ENCODE measurements around the gene ARHGEF28.

ARHGEF28 gene

DNA sequence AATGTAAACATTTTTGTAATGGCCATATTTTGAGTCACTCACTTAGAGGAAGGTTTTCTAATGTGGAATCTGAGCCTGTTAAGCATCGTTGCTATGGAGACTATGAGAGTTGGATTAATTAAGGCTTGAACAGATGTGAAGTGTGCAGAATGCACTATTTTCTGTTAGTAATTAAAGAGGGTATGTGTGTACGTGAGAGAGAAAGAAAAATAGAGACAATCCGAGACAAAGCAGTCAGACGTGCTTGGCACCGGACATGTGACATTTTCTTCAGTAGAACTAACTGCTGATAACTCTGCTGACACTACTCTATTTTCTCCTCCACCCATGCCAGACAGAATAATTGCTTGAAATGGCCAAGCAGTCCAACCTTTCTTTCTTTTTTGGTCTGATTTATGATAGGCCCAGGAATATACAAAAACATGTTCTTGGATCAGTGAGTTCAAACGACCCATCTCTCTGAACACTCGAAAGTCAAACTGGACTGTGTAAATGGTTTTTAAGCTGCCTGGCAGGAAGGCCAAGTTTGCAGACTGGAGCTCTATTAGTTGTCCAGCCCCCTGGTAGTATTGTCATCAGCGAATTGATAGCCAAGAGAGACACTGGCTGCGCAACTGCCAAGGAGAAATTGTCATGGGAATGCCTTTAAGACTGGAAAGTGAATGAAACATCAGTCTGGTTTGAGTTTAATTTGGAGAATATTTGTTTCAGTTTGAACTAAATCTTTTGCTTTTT is 322.1 kb downstream of the ARHGEF28 start:
- Histone ChIP-seq H3K4ac (ENCODE audit: low read depth, low read length) (no peak overlapping the region), H3K79me1 (ENCODE audit: low read length) (no peaks in the 10 kb centered on the region), H4K5ac (ENCODE audit: low read length) (no peak overlapping the region), H3K56ac (ENCODE audit: low read length) (no peak overlapping the region), H3K4me2 (ENCODE audit: low read length) (no peak overlapping the region), H3K18ac (ENCODE audit: low read length) (no peak overlapping the region), H2BK5ac (ENCODE audit: low read length) (no peak overlapping the region), H4K8ac (ENCODE audit: low read depth, low read length) (no peak overlapping the region), H3K4me1 (ENCODE audit: control insufficient read depth, low read depth, low read length) (no peaks in the 10 kb centered on the region), H2AK5ac (ENCODE audit: low read length) (no peak overlapping the region), H2BK15ac (replicated peaks; ENCODE audit: low read depth) (no peak overlapping the region), H3K23ac (ENCODE audit: low read length) (no peak overlapping the region), H3K27ac (ENCODE audit: low read depth, low read length) (no peak overlapping the region), H3K79me2 (ENCODE audit: control insufficient read depth, insufficient read depth, low read length) (no peaks in the 10 kb centered on the region), H2BK120ac (ENCODE audit: low read depth, low read length) (no peak overlapping the region), H3K27me3 (ENCODE audit: insufficient read depth, low read length, poor library complexity) (no peaks in the 10 kb centered on the region), H3K9ac (ENCODE audit: low read length) (no peak overlapping the region), H3K36me3 (ENCODE audit: control insufficient read depth, insufficient read depth, low read length) (no peaks in the 10 kb centered on the region), H3K4me3 (ENCODE audit: low read length) (no peak overlapping the region)
- WGBS (ENCODE audit: extremely low coverage, insufficient coverage, low lambda C conversion rate) = 100% methylated on average over 1 of the region's 9 CpGs
- no peak for DNase-seq

DNA sequence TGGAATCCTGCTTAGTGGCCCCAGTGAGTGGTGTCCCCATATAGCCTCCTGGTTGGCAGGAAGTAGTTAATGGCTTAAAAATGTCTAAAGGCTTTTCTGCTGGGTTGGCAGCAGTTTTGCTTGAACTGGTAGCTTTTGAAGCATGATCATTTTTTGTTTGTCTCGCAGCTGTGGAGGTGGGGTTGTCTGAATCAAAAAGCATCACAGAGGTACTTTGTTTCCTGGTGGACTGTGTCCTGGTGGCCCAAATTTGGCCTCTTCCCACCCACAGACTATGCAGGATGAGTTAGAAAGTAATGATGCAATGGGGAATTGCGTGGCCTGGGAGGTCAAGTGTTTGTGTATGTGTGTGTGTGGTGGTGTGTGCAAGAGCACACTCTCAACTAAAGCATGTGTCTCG is 322.7 kb downstream of the ARHGEF28 start:
- Histone ChIP-seq H2BK120ac (ENCODE audit: low read depth, low read length) (no peak overlapping the region), H3K36me3 (ENCODE audit: control insufficient read depth, insufficient read depth, low read length) (no peaks in the 10 kb centered on the region), H3K27ac (ENCODE audit: low read depth, low read length) (no peak overlapping the region), H2BK15ac (replicated peaks; ENCODE audit: low read depth) (no peak overlapping the region), H3K23ac (ENCODE audit: low read length) (no peak overlapping the region), H3K4me3 (ENCODE audit: low read length) (no peak overlapping the region), H3K4ac (ENCODE audit: low read depth, low read length) (no peak overlapping the region), H3K9ac (ENCODE audit: low read length) (no peak overlapping the region), H3K79me2 (ENCODE audit: control insufficient read depth, insufficient read depth, low read length) (no peaks in the 10 kb centered on the region), H2AK5ac (ENCODE audit: low read length) (no peak overlapping the region), H3K4me2 (ENCODE audit: low read length) (no peak overlapping the region), H3K4me1 (ENCODE audit: control insufficient read depth, low read depth, low read length) (no peaks in the 10 kb centered on the region), H4K5ac (ENCODE audit: low read length) (no peak overlapping the region), H3K56ac (ENCODE audit: low read length) (no peak overlapping the region), H2BK5ac (ENCODE audit: low read length) (no peak overlapping the region), H4K8ac (ENCODE audit: low read depth, low read length) (no peak overlapping the region), H3K27me3 (ENCODE audit: insufficient read depth, low read length, poor library complexity) (no peaks in the 10 kb centered on the region), H3K18ac (ENCODE audit: low read length) (no peak overlapping the region), H3K79me1 (ENCODE audit: low read length) (no peaks in the 10 kb centered on the region)
- no peak for DNase-seq
- WGBS (ENCODE audit: extremely low coverage, insufficient coverage, low lambda C conversion rate) = no CpG with 5 or more reads among the region's 3 CpGs

DNA sequence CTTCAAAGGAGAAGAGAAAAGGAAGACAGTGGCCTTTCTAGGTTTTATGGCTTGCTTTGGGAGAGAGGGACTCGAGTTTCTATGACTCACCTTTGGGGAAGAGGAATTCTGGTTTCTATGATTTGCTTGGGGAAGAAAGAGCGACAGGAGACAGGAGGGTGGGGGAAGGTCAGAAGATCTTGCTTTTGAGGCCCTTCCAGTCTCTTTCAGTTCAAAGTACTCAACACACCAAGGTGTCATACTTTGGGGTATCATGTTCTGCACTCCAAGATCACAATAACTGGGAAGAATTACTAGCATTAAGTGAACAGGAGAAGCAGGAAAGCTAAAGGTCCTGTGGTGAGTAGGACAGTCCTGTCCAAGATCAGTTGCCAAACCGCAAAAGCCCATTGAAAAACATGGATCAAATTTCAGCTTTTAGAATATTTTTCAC is 324.5 kb downstream of the ARHGEF28 start:
- Histone ChIP-seq H3K4me3 (ENCODE audit: low read length) (no peak overlapping the region), H3K79me2 (ENCODE audit: control insufficient read depth, insufficient read depth, low read length) (no peaks in the 10 kb centered on the region), H3K27ac (ENCODE audit: low read depth, low read length) (no peak overlapping the region), H3K4me2 (ENCODE audit: low read length) (no peak overlapping the region), H3K4me1 (ENCODE audit: control insufficient read depth, low read depth, low read length) (no peaks in the 10 kb centered on the region), H3K18ac (ENCODE audit: low read length) (no peak overlapping the region), H3K4ac (ENCODE audit: low read depth, low read length) (no peak overlapping the region), H2BK120ac (ENCODE audit: low read depth, low read length) (no peak overlapping the region), H2BK15ac (replicated peaks; ENCODE audit: low read depth) (no peak overlapping the region), H3K27me3 (ENCODE audit: insufficient read depth, low read length, poor library complexity) (no peaks in the 10 kb centered on the region), H3K36me3 (ENCODE audit: control insufficient read depth, insufficient read depth, low read length) (no peaks in the 10 kb centered on the region), H2AK5ac (ENCODE audit: low read length) (no peak overlapping the region), H4K5ac (ENCODE audit: low read length) (no peak overlapping the region), H2BK5ac (ENCODE audit: low read length) (no peak overlapping the region), H3K23ac (ENCODE audit: low read length) (no peak overlapping the region), H3K9ac (ENCODE audit: low read length) (no peak overlapping the region), H4K8ac (ENCODE audit: low read depth, low read length) (no peak overlapping the region), H3K79me1 (ENCODE audit: low read length) (no peaks in the 10 kb centered on the region), H3K56ac (ENCODE audit: low read length) (no peak overlapping the region)
- no peak for DNase-seq
- WGBS (ENCODE audit: extremely low coverage, insufficient coverage, low lambda C conversion rate) = no CpG with 5 or more reads among the region's 3 CpGs

DNA sequence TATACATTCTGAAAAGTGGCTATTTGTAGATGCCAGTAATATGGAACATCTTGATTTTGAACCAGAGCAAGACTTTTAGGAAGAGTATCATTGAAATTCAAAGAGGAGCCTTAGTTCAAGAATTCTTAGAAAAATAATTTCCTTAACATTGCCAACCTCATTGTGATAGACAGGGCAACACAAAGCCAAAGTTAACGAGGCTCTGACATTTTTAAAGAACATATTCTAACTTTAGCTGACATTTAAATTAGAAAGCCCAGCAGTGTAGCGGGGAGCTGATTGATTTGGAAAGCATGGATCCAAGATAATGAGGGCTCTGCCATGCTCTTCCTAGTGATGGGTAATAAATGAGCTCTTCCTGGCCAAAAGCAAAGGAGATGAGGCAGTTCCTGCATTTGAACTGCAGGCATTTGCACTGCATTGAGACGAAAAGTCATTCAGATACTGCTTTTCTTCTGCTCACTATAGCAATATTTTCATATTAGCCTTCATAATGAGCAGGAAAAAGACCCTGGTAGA is 325.0 kb downstream of the ARHGEF28 start:
- no peaks in the 10 kb centered on the region for H3K79me2 ChIP-seq (ENCODE audit: control insufficient read depth, insufficient read depth, low read length)
- no peak overlapping the region for H3K4ac ChIP-seq (ENCODE audit: low read depth, low read length)
- H3K27me3 ChIP-seq (ENCODE audit: insufficient read depth, low read length, poor library complexity) = no peaks in the 10 kb centered on the region
- no peak overlapping the region for H3K9ac ChIP-seq (ENCODE audit: low read length)
- no peak overlapping the region for H3K56ac ChIP-seq (ENCODE audit: low read length)
- H3K18ac ChIP-seq (ENCODE audit: low read length) = no peak overlapping the region
- H3K4me3 ChIP-seq (ENCODE audit: low read length) = no peak overlapping the region
- no CpG with 5 or more reads among the region's 3 CpGs for WGBS (ENCODE audit: extremely low coverage, insufficient coverage, low lambda C conversion rate)
- no peak overlapping the region for H2BK15ac ChIP-seq (replicated peaks; ENCODE audit: low read depth)
- no peak overlapping the region for H2AK5ac ChIP-seq (ENCODE audit: low read length)
- no peak overlapping the region for H4K5ac ChIP-seq (ENCODE audit: low read length)
- H3K23ac ChIP-seq (ENCODE audit: low read length) = no peak overlapping the region
- H2BK120ac ChIP-seq (ENCODE audit: low read depth, low read length) = no peak overlapping the region
- H3K4me1 ChIP-seq (ENCODE audit: control insufficient read depth, low read depth, low read length) = no peaks in the 10 kb centered on the region
- H3K79me1 ChIP-seq (ENCODE audit: low read length) = no peaks in the 10 kb centered on the region
- H2BK5ac ChIP-seq (ENCODE audit: low read length) = no peak overlapping the region
- no peak for DNase-seq
- H3K4me2 ChIP-seq (ENCODE audit: low read length) = no peak overlapping the region
- no peak overlapping the region for H3K27ac ChIP-seq (ENCODE audit: low read depth, low read length)
- no peaks in the 10 kb centered on the region for H3K36me3 ChIP-seq (ENCODE audit: control insufficient read depth, insufficient read depth, low read length)
- no peak overlapping the region for H4K8ac ChIP-seq (ENCODE audit: low read depth, low read length)

DNA sequence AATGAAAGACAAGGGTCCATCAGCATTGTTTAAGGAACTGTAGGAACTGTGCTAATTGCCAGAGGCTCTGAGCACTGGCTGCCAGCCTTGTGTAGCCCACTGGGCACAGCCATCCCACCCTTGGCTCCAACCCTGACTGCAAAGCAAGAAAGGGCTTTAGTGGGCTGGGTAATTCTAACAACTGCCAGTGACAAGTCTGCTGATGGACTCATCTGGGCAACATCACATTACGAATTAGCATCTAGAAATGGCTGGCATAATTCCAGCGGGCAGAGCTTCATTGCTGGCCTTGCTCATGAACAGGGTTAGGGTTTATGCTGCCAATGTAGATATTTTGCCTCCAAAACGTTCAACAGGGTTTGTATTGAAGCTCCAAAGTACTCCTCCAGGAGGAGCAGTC is 326.9 kb downstream of the ARHGEF28 start:
- Histone ChIP-seq H3K4me3 (ENCODE audit: low read length) (no peak overlapping the region), H2BK15ac (replicated peaks; ENCODE audit: low read depth) (no peak overlapping the region), H2BK5ac (ENCODE audit: low read length) (no peak overlapping the region), H3K56ac (ENCODE audit: low read length) (no peak overlapping the region), H4K8ac (ENCODE audit: low read depth, low read length) (no peak overlapping the region), H3K79me2 (ENCODE audit: control insufficient read depth, insufficient read depth, low read length) (no peaks in the 10 kb centered on the region), H3K18ac (ENCODE audit: low read length) (no peak overlapping the region), H3K27me3 (ENCODE audit: insufficient read depth, low read length, poor library complexity) (no peaks in the 10 kb centered on the region), H3K9ac (ENCODE audit: low read length) (no peak overlapping the region), H3K4me1 (ENCODE audit: control insufficient read depth, low read depth, low read length) (no peaks in the 10 kb centered on the region), H3K79me1 (ENCODE audit: low read length) (no peaks in the 10 kb centered on the region), H3K27ac (ENCODE audit: low read depth, low read length) (no peak overlapping the region), H3K23ac (ENCODE audit: low read length) (no peak overlapping the region), H2AK5ac (ENCODE audit: low read length) (no peak overlapping the region), H3K4ac (ENCODE audit: low read depth, low read length) (no peak overlapping the region), H3K36me3 (ENCODE audit: control insufficient read depth, insufficient read depth, low read length) (no peaks in the 10 kb centered on the region), H4K5ac (ENCODE audit: low read length) (no peak overlapping the region), H2BK120ac (ENCODE audit: low read depth, low read length) (no peak overlapping the region), H3K4me2 (ENCODE audit: low read length) (no peak overlapping the region)
- no peak for DNase-seq
- no CpG with 5 or more reads among the region's 3 CpGs for WGBS (ENCODE audit: extremely low coverage, insufficient coverage, low lambda C conversion rate)

DNA sequence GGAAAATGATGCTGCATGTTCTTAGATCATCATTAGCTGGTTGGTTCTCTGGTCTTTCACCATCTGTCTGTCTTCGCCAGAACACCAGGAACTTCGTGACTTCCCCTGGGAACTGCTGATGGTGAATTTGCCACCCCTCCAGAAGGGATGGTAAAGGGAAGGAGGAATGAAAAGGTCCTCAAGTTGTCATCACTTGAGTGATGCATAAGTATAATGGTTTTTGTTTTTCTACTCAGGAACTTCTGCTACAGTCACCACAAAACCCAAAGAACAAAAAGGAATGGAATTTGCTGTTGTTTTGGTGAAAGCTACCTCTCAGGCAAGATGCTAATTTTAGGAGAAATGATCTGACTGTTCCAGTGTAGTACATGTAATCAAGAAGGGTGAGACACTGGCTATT is 328.4 kb downstream of the ARHGEF28 start:
- Histone ChIP-seq H3K56ac (ENCODE audit: low read length) (no peak overlapping the region), H3K9ac (ENCODE audit: low read length) (no peak overlapping the region), H2BK5ac (ENCODE audit: low read length) (no peak overlapping the region), H3K18ac (ENCODE audit: low read length) (no peak overlapping the region), H4K8ac (ENCODE audit: low read depth, low read length) (no peak overlapping the region), H3K36me3 (ENCODE audit: control insufficient read depth, insufficient read depth, low read length) (no peaks in the 10 kb centered on the region), H2AK5ac (ENCODE audit: low read length) (no peak overlapping the region), H2BK15ac (replicated peaks; ENCODE audit: low read depth) (no peak overlapping the region), H3K79me1 (ENCODE audit: low read length) (no peaks in the 10 kb centered on the region), H3K4me2 (ENCODE audit: low read length) (no peak overlapping the region), H3K27ac (ENCODE audit: low read depth, low read length) (no peak overlapping the region), H2BK120ac (ENCODE audit: low read depth, low read length) (no peak overlapping the region), H3K23ac (ENCODE audit: low read length) (no peak overlapping the region), H3K79me2 (ENCODE audit: control insufficient read depth, insufficient read depth, low read length) (no peaks in the 10 kb centered on the region), H3K27me3 (ENCODE audit: insufficient read depth, low read length, poor library complexity) (no peaks in the 10 kb centered on the region), H3K4ac (ENCODE audit: low read depth, low read length) (no peak overlapping the region), H4K5ac (ENCODE audit: low read length) (no peak overlapping the region), H3K4me1 (ENCODE audit: control insufficient read depth, low read depth, low read length) (no peaks in the 10 kb centered on the region), H3K4me3 (ENCODE audit: low read length) (no peak overlapping the region)
- DNase-seq = no peak
- WGBS (ENCODE audit: extremely low coverage, insufficient coverage, low lambda C conversion rate) = no CpG with 5 or more reads among the region's 2 CpGs
